CD4-positive, alpha-beta memory T cell (primary cell): ENCODE data around the gene IGSF6. TPM values are rescaled to one million over a fixed set of nuclear protein-coding genes. Genes with fewer than 3 reads are reported as not detected.
"Not testable (repeated sequence)": the region's sequence is repeated elsewhere in the genome, so short reads cannot be mapped to it uniquely, and the experiment has no call there.

Experiments
- CTCF ChIA-PET: fragments of 350-600 bp; sonication (Branson Sonifier 250); formaldehyde crosslinking; loops from one replicate; lab custom pipeline; 2021; ENCODE audit warnings: inconsistent platforms; ENCODE audit not compliant: partially characterized antibody; lab: Charles Lee
- POLR2A ChIA-PET: fragments of 350-600 bp; sonication (Branson Sonifier 250); formaldehyde crosslinking; loops from one replicate; lab custom pipeline; 2021; ENCODE audit not compliant: partially characterized antibody; lab: Charles Lee
- DNase-seq, 5 donors: peaks; one replicate each; pipeline versions ENCODE4 v3.0.0 to v3.0.0-alpha.2; 2020 to 2022; ENCODE audit warnings: mixed read lengths in 1 of 5
- H3K27ac ChIP-seq: one replicate; pipeline ENCODE4 v1.7.0; 2013; ENCODE audit warnings: low read depth, low read length
- H3K27me3 ChIP-seq: 2 replicates; pipeline ENCODE4 v1.7.0; 2013; ENCODE audit warnings: mild to moderate bottlenecking, low read length, moderate library complexity; ENCODE audit not compliant: insufficient read depth
- H3K36me3 ChIP-seq: 2 replicates; pipeline ENCODE4 v1.7.0; 2013; ENCODE audit warnings: mild to moderate bottlenecking, low read length, moderate library complexity; ENCODE audit not compliant: insufficient read depth
- H3K4me1 ChIP-seq: 2 replicates; pipeline ENCODE4 v1.7.0; 2013; ENCODE audit warnings: mild to moderate bottlenecking, low read length, moderate library complexity; ENCODE audit not compliant: insufficient read depth
- H3K4me3 ChIP-seq, 2 donors: one replicate each; pipeline ENCODE4 v1.7.0; 2013; ENCODE audit warnings: low read length in 2 of 2, mild to moderate bottlenecking in 1 of 2
- H3K9me3 ChIP-seq, 2 donors: one replicate each; pipeline ENCODE4 v1.7.0; 2013; ENCODE audit warnings: low read length in 2 of 2, control low read depth in 1 of 2; ENCODE audit not compliant: control insufficient read depth in 1 of 2
- H3K27ac Mint-ChIP-seq, 7 donors: one replicate each; pipeline ENCODE4 v1.8.0; 2020 to 2021; ENCODE audit warnings: mixed read lengths in 7 of 7, mild to moderate bottlenecking in 6 of 7, inconsistent platforms in 3 of 7, moderate library complexity in 3 of 7
- H3K27me3 Mint-ChIP-seq, 2 donors: one replicate each; pipeline ENCODE4 v1.8.0; 2020 to 2021; ENCODE audit warnings: mixed read lengths in 2 of 2
- H3K36me3 Mint-ChIP-seq, 2 donors: one replicate each; pipeline ENCODE4 v1.8.0; 2020 to 2021; ENCODE audit warnings: mixed read lengths in 2 of 2, inconsistent platforms in 1 of 2, mild to moderate bottlenecking in 1 of 2
- H3K4me1 Mint-ChIP-seq, 4 donors: one replicate each; pipeline ENCODE4 v1.8.0; 2020 to 2021; ENCODE audit warnings: mixed read lengths in 4 of 4, mild to moderate bottlenecking in 1 of 4
- H3K4me3 Mint-ChIP-seq, 8 donors: one replicate each; pipeline ENCODE4 v1.8.0; 2020 to 2021; ENCODE audit warnings: mixed read lengths in 8 of 8, mild to moderate bottlenecking in 7 of 8, moderate library complexity in 6 of 8, inconsistent platforms in 3 of 8
- H3K9me3 Mint-ChIP-seq, 8 donors: one replicate each; pipeline ENCODE4 v1.8.0; 2020 to 2021; ENCODE audit warnings: mixed read lengths in 8 of 8, mild to moderate bottlenecking in 5 of 8, inconsistent platforms in 3 of 8, moderate library complexity in 1 of 8
- intact Hi-C: fragments of 100-400 bp; cut with micrococcal nuclease; formaldehyde crosslinking; loops from one replicate; pipeline ENCODE4 v1.15.1; 2023
- polyA plus RNA-seq, 2 donors: library from polyadenylated mRNA; unstranded; fragments of 300-500 nt; fragmentation: Illumina TruSeq; gene quantifications; one replicate each; pipeline ENCODE4 v1.2.3, GENCODE V29; 2021
- total RNA-seq, 2 experiments: library from RNA; stranded (reverse); gene quantifications; one replicate each; pipeline ENCODE4 v1.2.3, GENCODE V29; 2021

IGSF6 gene, protein sequence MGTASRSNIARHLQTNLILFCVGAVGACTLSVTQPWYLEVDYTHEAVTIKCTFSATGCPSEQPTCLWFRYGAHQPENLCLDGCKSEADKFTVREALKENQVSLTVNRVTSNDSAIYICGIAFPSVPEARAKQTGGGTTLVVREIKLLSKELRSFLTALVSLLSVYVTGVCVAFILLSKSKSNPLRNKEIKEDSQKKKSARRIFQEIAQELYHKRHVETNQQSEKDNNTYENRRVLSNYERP
- 1 to 10 TPM; 3.9 to 5.1 TPM for total RNA-seq
- under 1 TPM; 0.13 to 0.31 TPM for polyA plus RNA-seq

- Mint-ChIP-seq H3K4me1 (peaks cover 27 to 50% (median 40%) of the 10 kb centered on the region in 4 donors), H3K9me3 (no peaks in the 10 kb centered on the region), H3K4me3 (no peak within 1 kb of the TSS), H3K27ac (peak within 1 kb of the TSS in 4 of 7 donors; percentile 32 to 91 (median 64)), H3K27me3 (no peaks in the 10 kb centered on the region), H3K36me3 (peaks cover 8 to 27% of the 10 kb centered on the region in 2 donors)
- Histone ChIP-seq H3K27ac (no peak within 1 kb of the TSS), H3K27me3 (no peaks in the 10 kb centered on the region), H3K36me3 (peaks cover 16% of the 10 kb centered on the region), H3K4me3 (no peak within 1 kb of the TSS), H3K9me3 (no peaks in the 10 kb centered on the region), H3K4me1 (peaks cover 34% of the 10 kb centered on the region)
- ChIA-PET CTCF (interaction anchor here (0.8 to 1.2 kb wide), 2 partner anchors 56 to 68 kb away, joined by 3 to 5 read pairs; no protein-coding TSS in a partner anchor), POLR2A (no interaction called here)
- intact Hi-C loops: loop anchor here (10.0 kb wide), 1 partner anchor 152 kb away; no protein-coding TSS in a partner anchor
- DNase-seq: no peak
Observed at GRCh38 chr16:21652453-21652852, at the start of gene IGSF6. IGSF6 (minus strand) TSS chr16:21652608; CDS start chr16:21652598, 10 bp downstream.

- H3K4me3 Mint-ChIP-seq: no peak overlapping the region
- H3K9me3 Mint-ChIP-seq: no peaks in the 10 kb centered on the region
- peaks cover 0 to 3% (median 0%) of the 10 kb centered on the region in 4 donors for H3K4me1 Mint-ChIP-seq
- H3K27me3 Mint-ChIP-seq: no peaks in the 10 kb centered on the region
- no peak for DNase-seq
- H3K4me3 ChIP-seq: no peak overlapping the region
- intact Hi-C loops: no loop called here
- no peaks in the 10 kb centered on the region for H3K4me1 ChIP-seq
- ChIA-PET POLR2A (no interaction called here), CTCF (interaction anchor here (2.4 kb wide), 1 partner anchor 44 kb away, joined by 8 read pairs; no protein-coding TSS in a partner anchor)
- no peaks in the 10 kb centered on the region for H3K36me3 ChIP-seq
- no peak overlapping the region for H3K27ac ChIP-seq
- no peaks in the 10 kb centered on the region for H3K9me3 ChIP-seq
- no peak overlapping the region for H3K27ac Mint-ChIP-seq
- H3K27me3 ChIP-seq: no peaks in the 10 kb centered on the region
- H3K36me3 Mint-ChIP-seq: no peaks in the 10 kb centered on the region
Observed at GRCh38 chr16:21701271-21701670, 48.9 kb upstream of the IGSF6 start.

GRCh38 chr16:21698169-21699032 is 46.0 kb upstream of the IGSF6 start:
- H3K27me3 Mint-ChIP-seq: no peaks in the 10 kb centered on the region

GRCh38 chr16:21697032-21697431 is 44.6 kb upstream of the IGSF6 start:
- Mint-ChIP-seq H3K4me3 (no peak overlapping the region), H3K27ac (no peak overlapping the region), H3K27me3 (no peaks in the 10 kb centered on the region), H3K9me3 (no peaks in the 10 kb centered on the region), H3K4me1 (no peaks in the 10 kb centered on the region), H3K36me3 (no peaks in the 10 kb centered on the region)
- POLR2A ChIA-PET: no interaction called here
- no peak for DNase-seq
- H3K4me3 ChIP-seq: no peak overlapping the region
- H3K27me3 ChIP-seq: no peaks in the 10 kb centered on the region
- H3K9me3 ChIP-seq: no peaks in the 10 kb centered on the region
- no peaks in the 10 kb centered on the region for H3K36me3 ChIP-seq
- intact Hi-C loops: no loop called here
- CTCF ChIA-PET: interaction anchor here (0.9 kb wide), 1 partner anchor 410 kb away, joined by 3 read pairs; no protein-coding TSS in a partner anchor
- H3K4me1 ChIP-seq: no peaks in the 10 kb centered on the region
- H3K27ac ChIP-seq: no peak overlapping the region

More at GRCh38 chr16:21698169-21699032, 46.0 kb upstream of the IGSF6 start:
- ChIA-PET CTCF (interaction anchor here (0.7 to 1.5 kb wide), 3 partner anchors 11 to 41 kb away, joined by 3 to 8 read pairs (median 3); no protein-coding TSS in a partner anchor), POLR2A (no interaction called here)
- Mint-ChIP-seq H3K4me1 (no peaks in the 10 kb centered on the region), H3K4me3 (no peak overlapping the region), H3K27ac (no peak overlapping the region), H3K36me3 (no peaks in the 10 kb centered on the region), H3K9me3 (no peaks in the 10 kb centered on the region)
- Histone ChIP-seq H3K4me1 (no peaks in the 10 kb centered on the region), H3K4me3 (no peak overlapping the region), H3K36me3 (no peaks in the 10 kb centered on the region), H3K9me3 (no peaks in the 10 kb centered on the region), H3K27me3 (no peaks in the 10 kb centered on the region), H3K27ac (no peak overlapping the region)
- DNase-seq: no peak
- intact Hi-C loops: no loop called here

- CTCF ChIA-PET: interaction anchor here (1.5 kb wide), 1 partner anchor 37 kb away, joined by 7 read pairs; no protein-coding TSS in a partner anchor
- no peaks in the 10 kb centered on the region for H3K4me1 ChIP-seq
- Mint-ChIP-seq H3K9me3 (no peaks in the 10 kb centered on the region), H3K4me3 (no peak overlapping the region), H3K36me3 (no peaks in the 10 kb centered on the region), H3K27me3 (no peaks in the 10 kb centered on the region), H3K27ac (no peak overlapping the region), H3K4me1 (no peaks in the 10 kb centered on the region)
- H3K4me3 ChIP-seq: no peak overlapping the region
- intact Hi-C loops: no loop called here
- H3K27ac ChIP-seq: no peak overlapping the region
- POLR2A ChIA-PET: no interaction called here
- H3K36me3 ChIP-seq: no peaks in the 10 kb centered on the region
- no peak for DNase-seq
- H3K9me3 ChIP-seq: no peaks in the 10 kb centered on the region
- H3K27me3 ChIP-seq: no peaks in the 10 kb centered on the region
Observed at GRCh38 chr16:21694609-21695008, 42.2 kb upstream of the IGSF6 start.

GRCh38 chr16:21690967-21691366 is 38.6 kb upstream of the IGSF6 start:
- H3K9me3 Mint-ChIP-seq: peaks cover 0 to 10% (median 0%) of the 10 kb centered on the region in 8 donors

GRCh38 chr16:21689107-21689506 is 36.7 kb upstream of the IGSF6 start:
- no peaks in the 10 kb centered on the region for H3K36me3 ChIP-seq
- Mint-ChIP-seq H3K27ac (no peak overlapping the region), H3K4me1 (no peaks in the 10 kb centered on the region), H3K9me3 (peaks cover 0 to 10% (median 0%) of the 10 kb centered on the region in 8 donors), H3K36me3 (no peaks in the 10 kb centered on the region), H3K27me3 (no peaks in the 10 kb centered on the region), H3K4me3 (no peak overlapping the region)
- no peak for DNase-seq
- intact Hi-C loops: no loop called here
- POLR2A ChIA-PET: no interaction called here
- no peaks in the 10 kb centered on the region for H3K27me3 ChIP-seq
- H3K4me3 ChIP-seq: no peak overlapping the region
- no peaks in the 10 kb centered on the region for H3K4me1 ChIP-seq
- H3K27ac ChIP-seq: no peak overlapping the region
- no peaks in the 10 kb centered on the region for H3K9me3 ChIP-seq
- CTCF ChIA-PET: no interaction called here

More at GRCh38 chr16:21690967-21691366, 38.6 kb upstream of the IGSF6 start:
- intact Hi-C loops, DNase-seq, POLR2A ChIA-PET, H3K4me3 Mint-ChIP-seq, H3K36me3 Mint-ChIP-seq, H3K27ac Mint-ChIP-seq, H3K4me3 ChIP-seq, H3K36me3 ChIP-seq, H3K27me3 Mint-ChIP-seq, CTCF ChIA-PET, H3K4me1 Mint-ChIP-seq, H3K9me3 ChIP-seq, H3K4me1 ChIP-seq, H3K27ac ChIP-seq, H3K27me3 ChIP-seq: not testable (repeated sequence)
